ENCODE measurements around the gene GJD3.
"Not testable (repeated sequence)": the region's sequence is repeated elsewhere in the genome, so short reads cannot be mapped to it uniquely, and the experiment has no call there.

- TF ChIP-seq CTCF, POLR2A (IDR thresholded peaks at IDR 0.05): not testable (repeated sequence)
These were observed 3.2 kb upstream of the GJD3 start for GRCh38 chr17:40367728-40368127.
